Right renal cortex interstitium (tissue), 3 donors: Measurements from ENCODE around the gene OOSP4A. TPM values are rescaled to one million over a fixed set of nuclear protein-coding genes. Genes with fewer than 3 reads are reported as not detected.
"Not testable (repeated sequence)": the region's sequence is repeated elsewhere in the genome, so short reads cannot be mapped to it uniquely, and the experiment has no call there.

Experiments
- DNase-seq, 3 donors: peaks; one replicate each; pipeline ENCODE4 v3.0.0-alpha.2; 2013; ENCODE audit warnings: low read depth in 3 of 3, low spot score in 2 of 3
- polyA plus RNA-seq, 3 donors: library from polyadenylated mRNA; unstranded; fragments of 120-200 nt; gene quantifications; one replicate each; pipeline ENCODE4 v1.2.1, GENCODE V29; 2013; ENCODE audit not compliant: insufficient read length in 3 of 3

The OOSP4A gene
- polyA plus RNA-seq, 3 donors, result 0.37 TPM; not detected in 2

DNA sequence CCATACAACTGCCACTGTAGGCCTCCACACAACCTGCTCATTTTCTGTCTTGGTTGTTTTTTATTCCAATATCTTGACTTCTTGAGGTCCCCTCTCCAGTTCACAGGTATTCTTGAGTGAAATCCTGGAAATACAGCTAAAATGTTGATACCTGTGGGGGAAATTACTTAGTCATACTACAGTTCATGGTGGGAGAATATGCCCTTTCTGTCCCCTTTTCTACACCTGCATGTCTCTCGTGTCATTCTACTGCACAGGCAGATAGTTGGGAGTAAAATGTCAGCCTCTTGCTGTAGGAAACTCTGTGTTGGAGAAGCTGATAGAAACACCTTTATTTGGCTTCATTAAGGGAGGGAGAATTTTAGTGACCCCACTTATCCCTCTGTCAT, 4.6 kb downstream of the OOSP4A start:
- DNase-seq, result no peak

DNA sequence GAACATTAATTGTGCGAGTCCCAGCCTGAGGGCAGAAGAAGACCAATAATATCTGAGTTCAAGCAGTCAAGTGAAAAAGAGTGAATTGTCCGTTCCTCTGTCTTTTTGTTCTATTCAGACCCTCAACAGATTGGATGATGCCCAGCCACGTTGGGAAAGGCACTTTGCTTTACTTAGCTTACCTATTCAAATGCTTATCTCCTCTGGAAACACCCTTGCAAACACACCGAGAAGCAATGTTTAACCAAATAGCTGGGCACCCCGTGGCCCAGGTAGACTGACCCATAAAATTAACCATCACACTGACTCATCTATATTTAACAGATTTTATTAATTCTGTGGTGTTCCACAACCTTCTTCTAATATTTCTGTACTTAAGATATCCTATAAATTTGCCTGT, 9.3 kb downstream of the OOSP4A start:
- no peak for DNase-seq

DNA sequence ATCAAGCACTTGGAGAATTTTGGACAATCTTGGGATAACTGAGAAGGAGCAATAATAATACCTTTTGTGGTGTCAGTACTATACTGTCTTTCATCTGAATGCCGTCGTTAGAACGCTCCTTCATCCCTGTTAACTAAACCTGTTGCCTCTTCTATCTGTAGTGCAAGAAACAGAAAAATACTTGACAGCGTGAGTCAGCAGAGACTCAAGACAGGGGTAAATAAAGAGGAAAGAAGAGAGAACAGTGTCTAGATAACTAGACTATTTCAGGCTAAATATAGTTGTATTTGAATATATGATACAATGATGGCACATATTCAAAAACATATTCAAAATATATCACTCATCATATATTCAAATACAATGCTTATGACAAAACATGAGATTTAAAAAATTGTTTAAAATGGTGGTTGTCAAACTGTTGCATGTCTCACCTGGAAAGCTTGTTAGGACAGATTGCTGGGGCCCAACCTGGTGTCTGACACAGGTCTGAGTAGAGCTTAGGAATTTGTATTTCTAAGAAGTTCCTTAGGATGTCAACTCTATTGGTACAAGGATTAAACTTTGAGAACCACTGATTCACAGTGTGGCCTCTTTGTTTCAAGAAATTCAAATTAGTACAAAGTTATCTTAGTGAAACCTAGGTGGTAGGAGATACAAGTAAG, 17.4 kb downstream of the OOSP4A start:
- no peak for DNase-seq

DNA sequence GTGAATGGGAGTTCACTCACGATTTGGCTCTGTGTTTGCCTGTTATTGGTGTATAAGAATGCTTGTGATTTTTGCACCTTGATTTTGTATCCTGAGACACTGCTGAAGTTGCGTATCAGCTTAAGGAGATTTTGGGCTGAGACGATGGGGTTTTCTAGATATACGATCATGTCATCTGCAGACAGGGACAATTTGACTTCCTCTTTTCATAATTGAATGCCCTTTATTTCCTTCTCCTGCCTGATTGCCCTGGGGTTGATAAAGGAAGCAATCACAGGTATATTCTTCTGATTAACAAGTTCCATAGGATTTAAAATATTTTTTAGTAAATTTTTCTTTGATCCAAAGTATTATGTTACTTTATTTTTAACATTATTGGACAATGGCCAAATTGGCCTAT, 18.2 kb downstream of the OOSP4A start:
- DNase-seq, result not testable (repeated sequence)

DNA sequence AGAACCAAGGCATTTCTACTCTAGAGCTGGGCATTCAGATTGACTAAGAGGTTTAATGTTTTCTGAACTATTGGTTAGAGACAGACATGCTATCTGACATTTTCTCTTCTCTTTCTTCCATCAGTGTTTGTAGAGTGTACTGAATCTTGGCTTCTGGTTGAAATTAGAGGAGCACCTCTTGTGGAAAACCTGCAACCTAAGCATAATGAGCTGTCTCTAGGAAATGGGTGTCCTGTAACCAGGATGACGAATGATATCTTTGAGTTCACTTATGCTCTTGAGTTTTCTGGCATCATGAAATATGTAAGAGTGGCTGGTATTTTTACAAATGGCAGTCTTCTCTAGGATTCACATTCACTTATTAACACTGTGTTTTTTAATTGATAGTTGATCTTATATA, 19.4 kb downstream of the OOSP4A start:
- DNase-seq, result no peak

- no peak for DNase-seq
Observed at GRCh38 chr11:59984368-59984767, 20.5 kb downstream of the OOSP4A start.

DNA sequence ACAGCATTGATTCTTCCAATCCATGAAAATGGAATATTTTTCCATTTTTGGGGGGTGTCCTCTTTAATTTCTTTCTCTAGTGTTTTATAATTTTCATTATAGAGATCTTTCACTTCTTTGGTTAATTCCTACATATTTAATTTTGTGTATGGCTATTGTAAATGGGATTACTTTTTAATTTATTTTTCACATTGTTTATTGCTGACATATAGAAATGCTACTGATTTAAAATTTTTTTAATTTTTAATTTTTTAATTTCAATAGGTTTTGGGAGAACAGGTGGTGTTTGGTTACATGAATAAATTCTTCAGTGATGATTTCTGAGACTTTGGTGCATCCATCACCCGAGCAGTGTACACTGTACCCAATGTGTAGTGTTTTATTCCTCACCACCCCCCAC, 26.6 kb downstream of the OOSP4A start:
- DNase-seq, result no peak

DNA sequence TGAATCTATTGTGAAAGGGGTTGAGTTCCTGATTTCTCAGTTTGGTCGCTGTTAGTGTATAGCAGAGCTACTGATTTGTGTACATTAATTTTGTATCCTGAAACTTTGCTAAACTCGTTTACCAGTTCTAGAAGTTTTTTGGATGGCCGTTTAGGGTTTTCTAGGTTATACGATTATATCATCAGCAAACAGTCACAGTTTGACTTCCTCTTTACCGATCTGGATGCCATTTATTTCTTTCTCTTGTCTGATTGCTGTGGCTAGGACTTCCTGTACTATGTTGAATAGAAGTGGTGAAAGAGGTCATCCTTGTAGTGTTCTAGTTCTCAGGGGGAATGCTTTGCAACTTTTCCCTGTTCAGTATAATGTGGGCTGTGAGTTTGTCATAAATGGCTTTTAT, 28.6 kb downstream of the OOSP4A start:
- DNase-seq, result no peak

DNA sequence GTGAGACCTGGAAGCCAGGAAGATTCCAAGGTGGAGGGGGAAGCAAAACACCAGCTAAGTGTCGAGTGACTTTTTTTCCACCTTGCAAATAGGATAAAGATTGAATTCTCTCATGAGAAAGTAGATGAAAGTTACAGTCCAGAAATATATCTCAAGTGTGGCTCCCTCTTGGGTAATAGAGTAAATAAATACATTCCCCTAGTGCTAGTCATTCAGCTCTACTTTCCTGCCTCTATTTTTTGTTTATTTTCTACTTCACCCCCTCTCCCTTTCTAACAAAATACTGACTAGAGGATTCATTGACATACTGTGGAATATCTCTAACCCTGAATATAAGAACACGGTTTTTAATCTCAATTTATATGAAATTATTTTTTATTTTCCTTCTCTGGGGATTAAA, 34.0 kb downstream of the OOSP4A start:
- DNase-seq, result no peak

- no peak for DNase-seq
Observed at GRCh38 chr11:59999691-60000090, 35.9 kb downstream of the OOSP4A start.

- no peak for DNase-seq
Observed at GRCh38 chr11:60003729-60004128, 39.9 kb downstream of the OOSP4A start.

GRCh38 chr11:60005360-60005759, 41.5 kb downstream of the OOSP4A start:
- no peak for DNase-seq

DNA sequence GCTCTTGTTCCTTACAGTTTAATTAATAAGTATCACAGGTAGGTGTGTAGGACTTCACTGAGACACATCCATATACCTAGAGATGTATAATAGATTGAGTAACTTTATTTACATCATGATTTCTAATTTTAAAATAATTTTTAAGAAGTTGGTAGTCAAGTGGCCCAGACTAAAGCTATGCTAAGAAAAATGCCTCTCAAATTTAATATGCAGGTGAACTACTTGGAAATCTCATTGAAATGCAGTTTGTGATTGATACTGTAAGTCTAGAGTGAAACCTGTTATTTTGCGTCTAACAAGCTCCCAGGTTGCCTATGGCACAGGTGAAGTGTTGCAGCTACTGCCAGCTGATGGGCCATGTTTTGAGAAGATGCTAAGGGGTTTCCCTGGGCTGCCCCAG, 53.0 kb downstream of the OOSP4A start, which contains the start of gene OOSP4B:
OOSP4B (plus strand) TSS at position 301 of the 400 bp plus-strand sequence.
- no peak for DNase-seq

DNA sequence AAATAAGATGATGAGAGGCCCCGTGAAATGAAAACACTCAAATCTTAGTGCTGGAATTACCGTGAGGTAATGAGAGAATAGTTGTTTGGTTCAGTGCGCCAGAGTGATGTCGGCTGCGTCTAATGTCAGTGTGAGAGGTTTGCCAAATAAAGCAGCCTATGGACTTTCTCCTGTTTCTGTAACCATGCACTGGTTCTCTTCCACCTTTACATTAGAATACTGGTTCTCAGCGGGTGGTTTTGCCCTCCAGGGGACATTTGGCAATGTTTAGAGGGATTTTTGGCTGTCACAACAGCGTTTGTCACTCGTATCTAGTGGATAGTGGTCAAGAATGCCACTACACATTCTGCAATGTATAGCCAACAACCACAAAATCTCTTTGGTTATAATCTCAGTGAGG, 54.2 kb downstream of the OOSP4A start:
- DNase-seq, result no peak

Other genes with a start within 250 kb of the OOSP4A start
- gene STX3, start 208.7 kb upstream of the OOSP4A start, polyA plus RNA-seq, result 10 to 100 TPM; 49.0 to 55.2 (median 52.6) TPM
- gene MRPL16, start 153.3 kb upstream of the OOSP4A start, polyA plus RNA-seq, result 10 to 100 TPM; 60.2 to 68.3 (median 62.8) TPM
- gene CBLIF, start 118.5 kb upstream of the OOSP4A start, polyA plus RNA-seq, result not detected
- gene TCN1, start 97.5 kb upstream of the OOSP4A start, polyA plus RNA-seq, result not detected
- gene OOSP3, start 85.3 kb upstream of the OOSP4A start, polyA plus RNA-seq, result under 1 TPM in 1 of 3 donors, not detected in 2; 0.20 TPM
- gene OOSP1, start 25.6 kb upstream of the OOSP4A start, polyA plus RNA-seq, result under 1 TPM; 0.16 to 0.19 (median 0.18) TPM
- not detected for gene OOSP4B, start 53.1 kb downstream of the OOSP4A start, polyA plus RNA-seq
- gene OOSP2, start 76.4 kb downstream of the OOSP4A start, polyA plus RNA-seq, result not detected
- 1 to 10 TPM in 1 of 3 donors, under 1 TPM in 2; 0.56 to 1.6 (median 0.83) TPM for gene MS4A3, start 92.6 kb downstream of the OOSP4A start, polyA plus RNA-seq
- gene MS4A2, start 124.6 kb downstream of the OOSP4A start, polyA plus RNA-seq, result not detected
- gene MS4A6A, start 219.1 kb downstream of the OOSP4A start, polyA plus RNA-seq, result 10 to 100 TPM; 17.0 to 21.0 (median 17.5) TPM